SK-N-SH treated with all-trans-retinoic acid at 6 μM for 48 hours (cell line): ENCODE measurements around the gene SPOUT1.

Experiments
- ZC3H10 ChIP-seq: fragments of 250-450 bp; sonication (Bioruptor Pico); IDR thresholded peaks from 2 replicates; pipeline ENCODE4 v1.5.1; 2021; ENCODE audit warnings: mild to moderate bottlenecking, moderate library complexity
- TF ChIP-seq, protein P1 (sequence below): fragments of 250-450 bp; sonication (Bioruptor Pico); IDR thresholded peaks from 2 replicates; pipeline ENCODE4 v1.8.0; 2021; ENCODE audit warnings: low read depth, mild to moderate bottlenecking, moderate library complexity, borderline replicate concordance

DNA sequence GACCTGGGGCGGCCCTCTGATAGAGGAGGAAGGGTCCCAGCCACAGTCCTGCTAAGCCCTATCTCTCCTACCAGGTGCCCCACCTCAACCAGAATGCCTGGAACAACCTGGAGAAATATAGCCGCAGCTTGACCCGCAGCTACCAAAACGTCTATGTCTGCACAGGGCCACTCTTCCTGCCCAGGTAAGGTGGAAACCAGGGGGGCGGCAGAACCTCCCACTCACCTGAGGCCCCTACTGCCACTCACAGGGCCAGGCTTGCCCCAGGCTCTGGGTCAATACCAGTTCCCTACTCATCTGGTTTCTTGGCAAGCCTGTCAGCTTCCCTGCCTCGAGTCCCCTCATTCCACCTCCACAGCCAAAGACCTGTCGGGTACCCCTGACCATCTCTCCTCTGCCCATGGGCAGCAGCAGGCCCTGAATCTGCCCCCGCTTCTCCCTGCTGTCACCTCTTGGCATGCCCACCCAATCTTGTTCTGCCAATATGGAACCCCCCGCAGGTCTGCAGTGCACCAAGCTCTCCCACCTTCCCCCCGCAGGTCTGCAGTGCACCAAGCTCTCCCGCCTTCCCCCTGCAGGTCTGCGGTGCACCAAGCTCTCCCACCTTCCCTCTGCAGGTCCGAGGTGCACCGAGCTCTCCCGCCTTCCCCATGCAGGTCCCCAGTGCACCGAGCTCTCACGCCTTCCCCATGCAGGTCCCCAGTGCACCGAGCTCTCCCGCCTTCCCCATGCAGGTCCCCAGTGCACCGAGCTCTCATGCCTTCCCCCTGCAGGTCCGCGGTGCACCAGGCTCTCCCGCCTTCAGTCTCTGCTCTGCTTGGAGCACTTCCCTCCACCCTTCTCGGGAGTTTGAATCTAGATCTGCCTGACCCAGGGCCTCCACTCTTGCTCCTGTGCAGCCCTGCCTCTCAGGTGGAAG, 8.7 kb downstream of the SPOUT1 start:
- TF ChIP-seq ZC3H10 (CRISPR knock-in tag) = no peak
- TF ChIP-seq, protein P1, sequence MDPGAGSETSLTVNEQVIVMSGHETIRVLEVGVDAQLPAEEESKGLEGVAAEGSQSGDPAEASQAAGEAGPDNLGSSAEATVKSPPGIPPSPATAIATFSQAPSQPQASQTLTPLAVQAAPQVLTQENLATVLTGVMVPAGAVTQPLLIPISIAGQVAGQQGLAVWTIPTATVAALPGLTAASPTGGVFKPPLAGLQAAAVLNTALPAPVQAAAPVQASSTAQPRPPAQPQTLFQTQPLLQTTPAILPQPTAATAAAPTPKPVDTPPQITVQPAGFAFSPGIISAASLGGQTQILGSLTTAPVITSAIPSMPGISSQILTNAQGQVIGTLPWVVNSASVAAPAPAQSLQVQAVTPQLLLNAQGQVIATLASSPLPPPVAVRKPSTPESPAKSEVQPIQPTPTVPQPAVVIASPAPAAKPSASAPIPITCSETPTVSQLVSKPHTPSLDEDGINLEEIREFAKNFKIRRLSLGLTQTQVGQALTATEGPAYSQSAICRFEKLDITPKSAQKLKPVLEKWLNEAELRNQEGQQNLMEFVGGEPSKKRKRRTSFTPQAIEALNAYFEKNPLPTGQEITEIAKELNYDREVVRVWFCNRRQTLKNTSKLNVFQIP (CRISPR knock-in tag) = no peak
